Suppressor macrophage (primary cell): ENCODE measurements around the gene PPP6R3.
"Not testable (repeated sequence)": the region's sequence is repeated elsewhere in the genome, so short reads cannot be mapped to it uniquely, and the experiment has no call there.

ENCODE experiments used
- DNase-seq, 4 experiments: peaks; one replicate each; pipeline ENCODE4 v3.0.0-alpha.2; 2020 to 2022

PPP6R3 gene

DNA sequence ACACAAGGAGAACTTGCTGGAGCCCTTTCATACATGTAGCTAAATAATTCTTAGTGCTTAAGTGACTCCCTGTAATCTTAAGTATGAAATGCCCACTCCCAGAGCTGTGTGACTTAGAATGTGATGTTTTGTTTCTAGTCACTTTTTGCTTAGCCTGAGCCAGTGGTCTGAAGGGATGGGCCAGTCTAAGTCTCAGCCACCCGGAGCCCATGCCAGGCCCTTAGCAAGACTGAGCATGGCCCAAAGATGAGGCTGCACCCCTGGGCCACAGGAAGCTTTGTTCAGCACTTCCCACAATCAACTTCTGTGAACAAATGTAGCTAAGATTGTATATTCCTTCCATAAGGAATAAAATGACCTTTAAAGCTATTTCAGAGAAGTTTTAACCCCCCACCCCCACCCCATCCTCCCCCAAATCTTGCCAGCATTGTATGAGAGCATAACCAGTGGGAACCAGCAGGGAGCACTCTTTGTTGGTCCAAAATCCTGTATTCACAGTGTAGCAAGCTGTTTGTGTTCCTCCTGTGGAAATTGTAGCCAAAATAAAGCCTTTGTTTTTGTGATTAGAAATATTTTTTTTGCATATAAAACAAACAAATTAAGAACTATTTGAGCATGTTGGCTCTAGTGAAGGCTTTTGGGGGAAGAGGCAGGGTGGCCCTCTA, 150.0 kb downstream of the PPP6R3 start:
- DNase-seq, result peak in 1 of 4 experiments; percentile 11

GRCh38 chr11:68615657-68616056, 155.1 kb downstream of the PPP6R3 start:
- DNase-seq, result no peak

DNA sequence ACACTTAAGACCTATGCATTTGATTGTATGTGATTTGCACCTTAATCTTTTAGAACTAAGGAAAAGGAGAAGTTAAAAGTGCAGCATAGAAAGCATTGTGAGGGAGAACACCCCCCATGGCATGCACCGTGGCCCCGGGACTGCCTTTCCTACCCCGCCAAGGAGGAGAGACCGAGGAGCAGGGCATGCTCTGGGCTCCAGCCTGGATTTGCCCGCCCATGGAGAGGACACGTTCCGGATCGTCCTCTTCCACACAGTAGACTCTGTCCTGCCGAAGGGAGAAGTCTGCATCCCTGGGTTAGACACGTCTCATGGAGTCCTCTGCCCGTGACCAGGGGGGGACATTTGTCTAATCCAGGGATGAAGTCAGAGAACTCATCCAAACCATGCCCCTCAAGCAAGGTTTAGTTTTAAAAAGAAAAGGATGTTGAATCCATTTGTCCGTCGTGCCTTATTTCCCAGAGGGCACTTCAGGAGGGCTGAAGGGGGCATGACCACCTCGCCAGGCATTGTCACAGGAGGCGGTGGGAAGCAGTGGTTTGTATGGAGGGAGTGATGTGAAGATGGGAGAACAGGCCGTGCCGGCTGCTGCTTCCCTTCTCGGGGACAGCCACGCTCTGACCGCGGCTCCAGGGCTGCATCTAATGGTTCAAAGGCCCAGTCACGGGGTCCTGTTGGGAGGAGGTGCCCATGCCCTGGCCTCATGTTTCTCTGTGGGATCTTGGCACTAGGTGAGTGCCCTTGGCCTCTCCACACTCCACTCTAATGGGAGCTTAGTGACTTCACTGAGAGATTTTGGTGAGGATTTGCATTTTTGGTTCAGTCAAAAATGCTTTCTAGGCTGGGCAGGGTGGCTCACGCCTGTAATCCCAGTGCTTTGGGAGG, 157.6 kb downstream of the PPP6R3 start:
- DNase-seq, result no peak

GRCh38 chr11:68621826-68622225, 161.3 kb downstream of the PPP6R3 start:
- no peak for DNase-seq

DNA sequence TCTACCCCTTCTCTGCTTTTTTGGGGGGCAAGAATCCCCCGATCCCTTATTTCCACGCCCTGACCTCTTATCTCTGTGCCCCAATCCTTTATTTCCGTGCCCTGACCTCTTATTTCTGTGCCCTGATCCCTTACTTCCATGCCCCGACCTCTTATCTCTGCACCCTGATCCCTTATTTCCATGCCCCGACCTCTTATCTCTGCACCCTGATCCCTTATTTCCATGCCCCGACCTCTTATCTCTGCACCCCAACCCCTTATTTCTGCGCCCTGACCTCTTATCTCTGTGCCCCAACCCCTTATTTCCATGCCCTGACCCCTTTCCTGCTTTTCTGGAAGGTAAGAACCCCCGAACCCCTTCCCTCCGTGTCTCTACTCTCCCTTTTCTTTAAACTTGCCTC, 163.2 kb downstream of the PPP6R3 start:
- not testable (repeated sequence) for DNase-seq

DNA sequence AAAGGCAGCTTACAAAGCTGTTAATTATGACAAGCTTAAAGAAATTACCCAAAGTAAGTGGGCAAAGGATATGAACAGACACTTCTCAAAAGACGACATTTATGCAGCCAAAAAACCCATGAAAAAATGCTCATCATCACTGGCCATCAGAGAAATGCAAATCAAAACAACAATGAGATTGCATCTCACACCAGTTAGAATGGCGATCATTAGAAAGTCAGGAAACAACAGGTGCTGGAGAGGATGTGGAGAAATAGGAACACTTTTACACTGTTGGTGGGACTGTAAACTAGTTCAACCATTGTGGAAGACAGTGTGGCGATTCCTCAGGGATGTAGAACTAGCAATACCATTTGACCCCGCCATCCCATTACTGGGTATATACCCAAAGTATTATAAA, 164.5 kb downstream of the PPP6R3 start:
- DNase-seq, result not testable (repeated sequence)

- not testable (repeated sequence) for DNase-seq
These were observed 165.7 kb downstream of the PPP6R3 start for GRCh38 chr11:68626236-68626635.

GRCh38 chr11:68628837-68629236, 168.3 kb downstream of the PPP6R3 start:
- not testable (repeated sequence) for DNase-seq

DNA sequence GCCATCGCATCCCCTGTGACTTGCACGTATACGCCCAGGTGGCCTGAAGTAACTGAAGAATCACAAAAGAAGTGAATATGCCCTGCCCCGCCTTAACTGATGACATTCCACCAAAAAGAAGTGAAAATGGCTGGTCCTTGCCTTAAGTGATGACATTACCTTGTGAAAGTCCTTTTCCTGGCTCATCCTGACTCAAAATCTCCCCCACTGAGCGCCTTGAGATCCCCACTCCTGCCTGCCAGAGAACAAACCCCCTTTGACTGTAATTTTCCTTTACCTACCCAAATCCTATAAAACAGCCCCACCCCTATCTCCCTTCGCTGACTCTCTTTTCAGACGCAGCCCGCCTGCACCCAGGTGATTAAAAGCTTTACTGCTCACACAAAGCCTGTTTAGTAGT, 171.8 kb downstream of the PPP6R3 start:
- DNase-seq, result not testable (repeated sequence)

DNA sequence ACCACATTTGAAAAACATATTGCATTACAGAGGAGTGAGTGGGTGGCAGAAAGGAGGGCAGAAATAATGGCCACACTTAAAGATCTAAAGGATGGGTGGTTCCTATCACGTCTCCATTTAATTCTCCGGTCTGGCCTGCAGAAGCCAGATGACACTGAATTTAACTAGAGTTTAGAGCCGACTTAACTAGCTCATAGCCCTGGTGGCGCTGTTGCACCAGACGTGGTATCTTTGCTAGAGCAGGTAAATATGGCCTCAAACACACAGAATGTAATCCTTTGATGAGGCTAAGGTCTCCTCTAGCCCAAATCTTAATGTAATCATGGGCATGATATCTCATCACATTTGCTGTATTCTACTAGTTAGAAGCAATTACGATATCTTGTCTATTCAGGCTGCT, 172.2 kb downstream of the PPP6R3 start:
- DNase-seq, result peak; percentile 44 to 75 (median 59)

DNA sequence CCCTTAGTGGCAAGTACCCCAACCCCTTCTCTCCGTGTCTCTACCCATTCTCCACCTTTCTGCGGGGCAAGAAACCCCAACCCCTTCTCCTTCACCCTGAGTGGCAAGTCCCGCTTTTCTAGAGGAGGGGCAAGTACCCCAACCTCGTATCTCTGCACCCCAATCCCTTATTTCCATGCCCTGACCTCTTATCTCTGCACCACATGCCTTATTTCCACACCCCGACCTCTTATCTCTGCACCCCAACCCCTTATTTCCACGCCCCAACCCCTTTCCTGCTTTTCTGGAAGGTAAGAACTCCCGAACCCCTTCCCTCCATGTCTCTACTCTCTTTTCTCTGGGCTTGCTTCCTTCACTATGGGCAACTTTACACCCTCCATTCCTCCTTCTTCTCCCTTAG, 174.1 kb downstream of the PPP6R3 start:
- DNase-seq, result not testable (repeated sequence)

GRCh38 chr11:68635172-68635571, 174.6 kb downstream of the PPP6R3 start:
- not testable (repeated sequence) for DNase-seq

DNA sequence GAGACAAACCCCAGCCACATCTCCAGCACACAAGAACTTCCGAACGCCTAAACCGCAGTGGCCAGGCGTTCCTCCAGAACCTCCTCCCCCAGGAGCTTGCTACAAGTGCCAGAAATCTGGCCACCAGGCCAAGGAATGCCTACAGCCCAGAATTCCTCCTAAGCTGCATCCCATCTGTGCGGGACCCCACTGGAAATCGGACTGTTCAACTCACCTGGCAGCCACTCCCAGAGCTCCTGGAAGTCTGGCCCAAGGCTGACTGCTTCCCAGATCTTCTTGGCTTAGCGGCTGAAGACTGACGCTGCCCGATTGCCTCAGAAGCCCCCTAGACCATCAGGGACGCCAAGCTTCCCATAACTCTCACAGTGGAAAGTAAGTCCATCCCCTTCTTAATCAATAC, 175.3 kb downstream of the PPP6R3 start:
- DNase-seq, result not testable (repeated sequence)

DNA sequence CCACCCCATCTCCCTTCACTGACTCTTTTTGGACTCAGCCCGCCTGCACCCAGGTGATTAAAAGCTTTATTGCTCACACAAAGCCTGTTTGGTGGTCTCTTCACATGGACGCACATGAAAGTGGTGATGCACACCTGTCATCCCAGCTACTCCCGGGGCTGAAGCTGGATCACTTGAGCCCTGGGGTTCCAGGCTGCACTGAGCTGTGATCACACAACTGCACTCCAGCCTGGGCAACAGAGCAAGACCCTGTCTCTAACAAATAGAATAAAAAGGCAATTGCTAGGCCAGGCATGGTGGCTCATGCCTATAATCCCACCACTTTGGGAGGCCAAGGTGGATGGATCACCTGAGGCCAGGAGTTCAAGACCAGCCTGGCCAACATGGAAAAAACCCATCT, 178.8 kb downstream of the PPP6R3 start:
- DNase-seq, result not testable (repeated sequence)

GRCh38 chr11:68641880-68642279, 181.3 kb downstream of the PPP6R3 start:
- DNase-seq, result no peak

GRCh38 chr11:68643585-68643984, 183.0 kb downstream of the PPP6R3 start:
- no peak for DNase-seq

DNA sequence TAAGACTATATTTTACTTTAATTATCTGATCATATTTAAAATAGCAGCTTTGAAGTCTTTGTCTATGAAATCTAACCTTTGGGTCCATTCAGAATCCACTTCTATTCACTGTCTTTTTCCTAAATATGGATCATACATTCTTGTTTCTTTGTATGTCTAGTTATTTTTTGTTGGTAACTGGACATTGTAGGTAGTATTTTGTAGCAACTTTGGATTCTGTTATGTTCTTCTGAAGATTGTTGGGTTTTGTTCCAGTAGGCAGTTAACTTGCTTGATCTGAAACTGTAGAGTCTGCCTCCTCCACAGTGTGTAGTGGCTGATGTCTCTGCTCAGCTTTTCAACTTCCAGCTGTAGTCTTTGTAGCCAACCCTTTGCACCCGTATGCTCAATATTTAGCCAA, 186.3 kb downstream of the PPP6R3 start:
- no peak for DNase-seq

- DNase-seq, result no peak
These were observed 189.5 kb downstream of the PPP6R3 start for GRCh38 chr11:68649851-68650555.

GRCh38 chr11:68650801-68651200, 190.2 kb downstream of the PPP6R3 start:
- no peak for DNase-seq

- DNase-seq, result no peak
These were observed 190.8 kb downstream of the PPP6R3 start for GRCh38 chr11:68651208-68651984.

DNA sequence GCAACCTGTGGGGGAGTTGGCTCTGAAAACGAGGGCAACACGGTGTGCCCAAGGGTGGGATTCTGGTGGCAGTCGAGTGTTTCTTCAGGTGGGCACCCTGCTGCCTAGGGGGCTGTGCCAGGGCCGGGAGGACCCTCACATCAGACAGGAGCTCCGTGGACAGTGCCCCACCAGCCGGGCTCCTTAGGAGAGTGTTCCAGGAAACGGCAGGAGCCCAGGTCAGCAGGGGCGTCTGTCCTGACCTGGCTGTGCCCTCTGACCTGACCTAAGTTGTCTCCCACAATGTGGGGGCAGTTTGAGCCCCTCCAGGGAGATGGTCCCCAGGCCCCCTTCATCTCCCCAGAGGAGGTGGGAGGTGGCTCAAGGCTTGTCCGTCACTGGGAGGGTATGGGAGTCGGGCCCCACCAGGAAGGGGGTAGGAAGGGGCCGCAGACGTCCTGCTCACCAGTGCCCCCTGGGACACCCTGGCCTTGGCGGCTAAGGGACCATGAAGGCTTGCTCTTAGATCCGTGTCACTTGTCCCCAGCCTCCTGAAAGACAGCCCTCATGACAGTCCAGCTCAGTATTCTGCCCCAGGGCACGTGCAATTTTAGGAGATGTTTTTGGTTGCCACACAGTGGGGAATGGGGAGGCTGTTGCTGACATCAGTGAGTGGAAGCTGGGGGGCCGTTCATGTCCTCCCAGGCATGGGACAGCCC, 191.6 kb downstream of the PPP6R3 start:
- DNase-seq, result no peak

DNA sequence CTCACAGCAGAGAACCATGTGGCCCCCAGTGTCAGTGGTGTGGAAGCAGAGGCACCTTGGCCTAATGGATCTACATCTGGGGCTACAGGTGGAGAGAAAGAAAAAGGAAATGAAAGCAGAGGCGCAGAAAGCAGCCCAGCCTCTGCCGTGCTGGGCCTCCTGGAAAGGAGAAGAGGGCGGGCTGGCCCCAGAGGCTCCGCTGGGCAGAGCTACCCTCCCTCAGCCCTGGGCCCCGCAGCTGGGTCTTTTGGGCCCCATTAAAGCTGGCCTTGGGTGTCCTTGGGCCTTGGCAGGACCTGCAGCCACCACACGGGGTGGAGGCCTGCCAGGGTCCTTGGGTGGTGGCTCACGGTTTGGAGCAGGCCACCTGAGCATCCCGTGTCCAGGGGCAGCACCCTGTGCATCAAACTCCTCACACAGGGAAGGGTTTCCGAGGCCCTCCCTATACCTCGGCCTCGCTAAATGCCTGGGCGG, 192.2 kb downstream of the PPP6R3 start:
- DNase-seq, result no peak
